Fibroblast of lung (primary cell): ENCODE measurements around the gene MBTPS2.

Source experiments
- EZH2 ChIP-seq: IDR thresholded peaks from 2 replicates; pipeline ENCODE4 v1.5.1; 2012; ENCODE audit warnings: low read length, control low read depth, mild to moderate bottlenecking; ENCODE audit errors: missing control alignments
- TF ChIP-seq, protein P1 (sequence below), 2 donors: IDR thresholded peaks in 1 of 2; conservative IDR thresholded peaks in 1 of 2; 1 replicate in 1 of 2; 2 replicates in 1 of 2; pipeline ENCODE4 v1.5.1; 2011 to 2012; ENCODE audit warnings: low read length in 2 of 2, control low read depth in 1 of 2, inconsistent platforms in 1 of 2, low read depth in 1 of 2, mild to moderate bottlenecking in 1 of 2

DNA sequence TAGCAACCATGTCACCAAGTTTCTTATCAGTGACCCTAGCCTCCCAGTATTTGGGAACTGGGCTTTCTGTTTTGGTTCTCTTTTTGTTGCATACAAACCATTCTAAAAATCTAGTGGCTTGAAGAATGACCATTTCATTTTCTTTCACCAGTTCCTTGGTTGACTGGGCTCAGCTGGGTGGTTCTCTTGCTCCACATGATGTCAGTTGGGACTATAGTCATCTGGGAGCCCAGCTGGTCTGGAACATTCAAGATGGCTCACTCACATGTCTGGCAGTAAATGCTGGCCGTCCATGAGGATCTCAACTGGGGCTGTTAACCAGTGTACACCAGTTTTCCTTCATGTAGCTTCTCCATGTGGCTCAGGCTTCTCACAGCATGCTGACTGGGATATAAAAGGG is 27.6 kb upstream of the MBTPS2 start:
- TF ChIP-seq, protein P1, sequence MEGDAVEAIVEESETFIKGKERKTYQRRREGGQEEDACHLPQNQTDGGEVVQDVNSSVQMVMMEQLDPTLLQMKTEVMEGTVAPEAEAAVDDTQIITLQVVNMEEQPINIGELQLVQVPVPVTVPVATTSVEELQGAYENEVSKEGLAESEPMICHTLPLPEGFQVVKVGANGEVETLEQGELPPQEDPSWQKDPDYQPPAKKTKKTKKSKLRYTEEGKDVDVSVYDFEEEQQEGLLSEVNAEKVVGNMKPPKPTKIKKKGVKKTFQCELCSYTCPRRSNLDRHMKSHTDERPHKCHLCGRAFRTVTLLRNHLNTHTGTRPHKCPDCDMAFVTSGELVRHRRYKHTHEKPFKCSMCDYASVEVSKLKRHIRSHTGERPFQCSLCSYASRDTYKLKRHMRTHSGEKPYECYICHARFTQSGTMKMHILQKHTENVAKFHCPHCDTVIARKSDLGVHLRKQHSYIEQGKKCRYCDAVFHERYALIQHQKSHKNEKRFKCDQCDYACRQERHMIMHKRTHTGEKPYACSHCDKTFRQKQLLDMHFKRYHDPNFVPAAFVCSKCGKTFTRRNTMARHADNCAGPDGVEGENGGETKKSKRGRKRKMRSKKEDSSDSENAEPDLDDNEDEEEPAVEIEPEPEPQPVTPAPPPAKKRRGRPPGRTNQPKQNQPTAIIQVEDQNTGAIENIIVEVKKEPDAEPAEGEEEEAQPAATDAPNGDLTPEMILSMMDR (conservative IDR thresholded peaks at IDR 0.05 in 1 of 2, IDR thresholded peaks at IDR 0.05 in 1 of 2; ENCODE audit: low read depth in 1 of 2, low read length in 2 of 2), result no peak
- TF ChIP-seq EZH2, result no peak
